GM23338 (cell line): Measurements from ENCODE around the gene DOCK6. TPM values are rescaled to one million over a fixed set of nuclear protein-coding genes. Genes with fewer than 3 reads are reported as not detected.

ENCODE experiments used
- ATAC-seq: fragments of 200-7000 bp; cut with Tn5 transposase; 3 replicates; pipeline ENCODE4 v1.9.1; 2020
- DNase-seq: peaks from one replicate; pipeline ENCODE4 v3.0.0-alpha.2; 2015; ENCODE audit warnings: low spot score
- H2AFZ ChIP-seq: fragments of 200-600 bp; sonication (generic); 2 replicates; pipeline ENCODE4 v1.8.0; 2016; ENCODE audit warnings: antibody characterized with exemption, mild to moderate bottlenecking, moderate library complexity
- H3F3A ChIP-seq: fragments of 200-600 bp; sonication (generic); replicated peaks from 2 replicates; pipeline ENCODE4 v1.8.0; 2017; ENCODE audit warnings: antibody characterized with exemption, mixed run types, low read depth
- H3K27ac ChIP-seq: fragments of 200-600 bp; sonication (generic); 2 replicates; pipeline ENCODE4 v1.6.1; 2016; ENCODE audit warnings: low read depth
- H3K27me3 ChIP-seq: fragments of 200-600 bp; sonication (generic); 2 replicates; pipeline ENCODE4 v1.8.0; 2016; ENCODE audit warnings: mild to moderate bottlenecking, mixed run types, moderate library complexity; ENCODE audit not compliant: insufficient read depth
- H3K36me3 ChIP-seq: fragments of 200-600 bp; sonication (generic); 2 replicates; pipeline ENCODE4 v1.8.0; 2016; ENCODE audit warnings: mild to moderate bottlenecking; ENCODE audit not compliant: insufficient read depth
- H3K4me1 ChIP-seq: fragments of 200-600 bp; sonication (generic); 2 replicates; pipeline ENCODE4 v1.8.0; 2016; ENCODE audit warnings: mild to moderate bottlenecking, moderate library complexity; ENCODE audit not compliant: insufficient read depth
- H3K4me2 ChIP-seq: fragments of 200-600 bp; sonication (generic); 2 replicates; pipeline ENCODE4 v1.7.1; 2017; ENCODE audit warnings: mixed run types
- H3K4me3 ChIP-seq: fragments of 200-600 bp; sonication (generic); 2 replicates; pipeline ENCODE4 v1.6.1; 2016; ENCODE audit warnings: mixed run types
- H3K79me2 ChIP-seq: fragments of 200-600 bp; sonication (generic); replicated peaks from 2 replicates; pipeline ENCODE4 v1.8.0; 2017; ENCODE audit warnings: mild to moderate bottlenecking; ENCODE audit not compliant: insufficient read depth
- H3K9me2 ChIP-seq: fragments of 200-600 bp; sonication (generic); 2 replicates; pipeline ENCODE4 v1.8.0; 2017; ENCODE audit not compliant: insufficient read depth
- H4K20me1 ChIP-seq: fragments of 200-600 bp; sonication (generic); replicated peaks from 2 replicates; pipeline ENCODE4 v1.8.0; 2017; ENCODE audit warnings: mild to moderate bottlenecking; ENCODE audit not compliant: insufficient read depth
- H3K27ac Mint-ChIP-seq: 2 replicates; pipeline ENCODE4 v1.8.0; 2020; ENCODE audit warnings: inconsistent platforms, mild to moderate bottlenecking, moderate library complexity, mixed read lengths
- H3K27me3 Mint-ChIP-seq: 3 replicates; pipeline ENCODE4 v1.8.0; 2022; ENCODE audit warnings: low read depth, mild to moderate bottlenecking, moderate library complexity, mixed read lengths, inconsistent platforms; ENCODE audit not compliant: insufficient read depth, poor library complexity
- H3K36me3 Mint-ChIP-seq: 3 replicates; pipeline ENCODE4 v1.8.0; 2021; ENCODE audit warnings: low read depth, mild to moderate bottlenecking, inconsistent platforms, moderate library complexity, mixed read lengths
- H3K4me1 Mint-ChIP-seq: 3 replicates; pipeline ENCODE4 v1.8.0; 2020; ENCODE audit warnings: mild to moderate bottlenecking, inconsistent platforms, mixed read lengths
- H3K4me3 Mint-ChIP-seq: 3 replicates; pipeline ENCODE4 v1.8.0; 2021; ENCODE audit warnings: moderate library complexity, mild to moderate bottlenecking, inconsistent platforms, mixed read lengths
- H3K9me3 Mint-ChIP-seq: 3 replicates; pipeline ENCODE4 v1.8.0; 2020; ENCODE audit warnings: moderate library complexity, mild to moderate bottlenecking, inconsistent platforms, mixed read lengths
- CREB1 ChIP-seq: fragments of 250-450 bp; sonication (Bioruptor Pico); IDR thresholded peaks from 2 replicates; pipeline ENCODE4 v1.5.0; 2020; ENCODE audit warnings: low read depth, mild to moderate bottlenecking, moderate library complexity
- STAT1 ChIP-seq: IDR thresholded peaks from one replicate; pipeline ENCODE4 v1.6.1; 2016; ENCODE audit warnings: antibody characterized with exemption; ENCODE audit not compliant: unreplicated experiment
- ZNF462 ChIP-seq: fragments of 250-450 bp; sonication (Bioruptor Pico); IDR thresholded peaks from 2 replicates; pipeline ENCODE4 v1.5.0; 2020; ENCODE audit warnings: mild to moderate bottlenecking, moderate library complexity
- polyA plus RNA-seq: library from polyadenylated mRNA; unstranded; fragments of >200 nt; fragmentation: Nextera tagmentation; extraction: Ambion mirVana; gene quantifications from 2 replicates; pipeline ENCODE4 v1.2.1, GENCODE V29; 2016
- total RNA-seq: library from RNA; depleted of rRNA; stranded (reverse); fragments of >200 nt; shearing (Covaris generic); gene quantifications from 2 replicates; pipeline ENCODE4 v1.2.3, GENCODE V29; 2014
- TF ChIP-seq, protein P1 (sequence below): IDR thresholded peaks from 2 replicates; pipeline ENCODE4 v1.6.1; 2016; ENCODE audit warnings: antibody characterized with exemption

DOCK6 gene
- total and polyA plus RNA-seq, 2 experiments from 2014 or later, result 34.6 to 49.0 TPM

- no peaks in the 10 kb centered on the region; the same call in none of the 2 replicates for H4K20me1 ChIP-seq
- H3K9me3 Mint-ChIP-seq, result no peaks in the 10 kb centered on the region
- no peaks in the 10 kb centered on the region for H3K9me2 ChIP-seq
- TF ChIP-seq STAT1 (no peak), ZNF462 (CRISPR knock-in tag) (no peak), CREB1 (no peak)
- TF ChIP-seq, protein P1, sequence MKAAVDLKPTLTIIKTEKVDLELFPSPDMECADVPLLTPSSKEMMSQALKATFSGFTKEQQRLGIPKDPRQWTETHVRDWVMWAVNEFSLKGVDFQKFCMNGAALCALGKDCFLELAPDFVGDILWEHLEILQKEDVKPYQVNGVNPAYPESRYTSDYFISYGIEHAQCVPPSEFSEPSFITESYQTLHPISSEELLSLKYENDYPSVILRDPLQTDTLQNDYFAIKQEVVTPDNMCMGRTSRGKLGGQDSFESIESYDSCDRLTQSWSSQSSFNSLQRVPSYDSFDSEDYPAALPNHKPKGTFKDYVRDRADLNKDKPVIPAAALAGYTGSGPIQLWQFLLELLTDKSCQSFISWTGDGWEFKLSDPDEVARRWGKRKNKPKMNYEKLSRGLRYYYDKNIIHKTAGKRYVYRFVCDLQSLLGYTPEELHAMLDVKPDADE, result no peak
- peaks cover 5% of the 10 kb centered on the region; the same call in 1 of the 2 replicates for H3K36me3 ChIP-seq
- H2AFZ ChIP-seq, result no peak overlapping the region
- 0 out of 2 replicates have a peak overlapping the region, but pooled peaks have one; percentile 9 for H3K27ac ChIP-seq
- H3K27ac Mint-ChIP-seq, result no peak overlapping the region
- no peak for DNase-seq
- no peak for ATAC-seq
- no peaks in the 10 kb centered on the region for H3K79me2 ChIP-seq
- no peaks in the 10 kb centered on the region for H3K27me3 ChIP-seq
- no peak overlapping the region for H3K4me2 ChIP-seq
- H3K36me3 Mint-ChIP-seq, result peaks cover 31% of the 10 kb centered on the region
- 0 out of 2 replicates have a peak, but pooled peaks cover 3% of the 10 kb centered on the region for H3F3A ChIP-seq
- peaks cover 3% of the 10 kb centered on the region for H3K27me3 Mint-ChIP-seq
- H3K4me1 Mint-ChIP-seq, result no peaks in the 10 kb centered on the region
- H3K4me3 ChIP-seq, result no peak overlapping the region
- H3K4me1 ChIP-seq, result no peaks in the 10 kb centered on the region; the same call in 1 of the 2 replicates
- H3K4me3 Mint-ChIP-seq, result no peak overlapping the region
Observed at GRCh38 chr19:11177592-11177991, 84.7 kb downstream of the DOCK6 start.
